IMR-90 (cell line): ENCODE results near the gene MBIP.

ENCODE experiments used
- SMC3 ChIP-seq: fragments of 150-350 bp; IDR thresholded peaks from 2 replicates; pipeline ENCODE4 v1.6.1; 2016; ENCODE audit warnings: low read depth, mild to moderate bottlenecking, antibody characterized with exemption, low read length, moderate library complexity
- TF ChIP-seq, protein P1 (sequence below): conservative IDR thresholded peaks from 2 replicates; pipeline ENCODE4 v1.5.1; 2012; ENCODE audit warnings: mild to moderate bottlenecking, low read depth, low read length, improper control_type of control experiment

DNA sequence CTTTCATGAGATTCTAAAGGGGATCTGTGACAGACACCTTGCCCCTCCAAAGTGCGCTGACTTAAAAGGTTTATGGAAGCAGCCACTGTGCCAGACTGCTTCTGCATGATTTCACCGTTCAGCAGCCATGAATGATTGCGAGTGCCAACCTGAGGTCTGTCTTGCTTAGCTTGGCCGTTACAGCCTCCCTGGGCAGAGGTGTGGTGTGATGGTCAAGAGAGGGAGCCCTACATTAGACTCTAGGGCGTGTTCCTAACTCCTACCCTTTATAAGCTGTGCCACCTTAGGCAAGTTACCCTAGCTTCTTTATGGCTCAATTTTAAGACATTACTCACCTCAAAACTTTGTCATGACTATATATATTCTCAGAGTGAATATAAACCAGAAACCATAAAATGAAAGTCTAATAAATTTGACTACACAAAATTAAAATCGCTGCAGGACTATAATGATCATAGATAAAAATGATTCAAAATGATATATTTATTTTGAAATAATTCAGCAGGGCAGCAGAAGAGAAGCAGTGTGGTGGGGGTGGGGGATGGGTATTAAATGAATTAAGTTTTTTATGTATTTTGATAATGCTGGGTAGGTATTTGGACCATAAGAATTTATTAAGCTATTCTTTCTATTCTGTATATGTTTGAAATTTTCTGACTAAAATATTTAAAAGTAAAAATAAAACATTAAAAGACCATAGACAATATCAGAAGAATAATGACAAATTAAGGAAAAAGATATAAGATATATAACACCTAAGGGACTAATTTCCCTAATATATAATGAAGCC is 47.7 kb upstream of the MBIP start:
- TF ChIP-seq, protein P1, sequence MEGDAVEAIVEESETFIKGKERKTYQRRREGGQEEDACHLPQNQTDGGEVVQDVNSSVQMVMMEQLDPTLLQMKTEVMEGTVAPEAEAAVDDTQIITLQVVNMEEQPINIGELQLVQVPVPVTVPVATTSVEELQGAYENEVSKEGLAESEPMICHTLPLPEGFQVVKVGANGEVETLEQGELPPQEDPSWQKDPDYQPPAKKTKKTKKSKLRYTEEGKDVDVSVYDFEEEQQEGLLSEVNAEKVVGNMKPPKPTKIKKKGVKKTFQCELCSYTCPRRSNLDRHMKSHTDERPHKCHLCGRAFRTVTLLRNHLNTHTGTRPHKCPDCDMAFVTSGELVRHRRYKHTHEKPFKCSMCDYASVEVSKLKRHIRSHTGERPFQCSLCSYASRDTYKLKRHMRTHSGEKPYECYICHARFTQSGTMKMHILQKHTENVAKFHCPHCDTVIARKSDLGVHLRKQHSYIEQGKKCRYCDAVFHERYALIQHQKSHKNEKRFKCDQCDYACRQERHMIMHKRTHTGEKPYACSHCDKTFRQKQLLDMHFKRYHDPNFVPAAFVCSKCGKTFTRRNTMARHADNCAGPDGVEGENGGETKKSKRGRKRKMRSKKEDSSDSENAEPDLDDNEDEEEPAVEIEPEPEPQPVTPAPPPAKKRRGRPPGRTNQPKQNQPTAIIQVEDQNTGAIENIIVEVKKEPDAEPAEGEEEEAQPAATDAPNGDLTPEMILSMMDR, result no peak
- TF ChIP-seq SMC3, result no peak
